ENCODE data around the gene HDAC4.

DNA sequence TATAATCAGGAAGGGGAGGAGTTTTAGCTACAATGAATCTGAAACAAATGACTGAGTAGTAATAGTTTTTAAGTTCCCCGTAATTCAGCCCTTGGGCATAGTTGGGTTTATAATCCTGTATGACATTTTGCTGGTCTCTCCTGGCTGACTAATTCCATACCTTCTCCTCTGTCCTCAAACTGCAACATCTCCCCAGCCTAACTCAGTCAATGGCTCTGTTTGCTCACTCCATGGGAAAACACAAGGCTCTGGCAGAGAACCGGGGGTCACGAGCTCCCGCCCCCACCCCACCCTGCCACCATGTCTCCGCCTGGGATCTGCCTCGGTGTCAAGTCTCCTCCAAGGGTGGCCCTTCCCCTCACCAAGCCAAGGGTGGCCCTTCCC, 168.6 kb downstream of the HDAC4 start:
- TF ChIP-seq JUN (IDR thresholded peaks at IDR 0.05; ENCODE audit: low read depth, low read length) (no peak), EP300 (IDR thresholded peaks at IDR 0.05; ENCODE audit: borderline replicate concordance in 1 of 2, low read depth in 2 of 2, low read length in 2 of 2) (no peak), EZH2 (IDR thresholded peaks at IDR 0.05; ENCODE audit: low read depth, low read length, severe bottlenecking) (no peak), HDAC2 (IDR thresholded peaks at IDR 0.05; ENCODE audit: borderline replicate concordance in 1 of 2, low read depth in 2 of 2, low read length in 2 of 2) (no peak), PHF8 (conservative IDR thresholded peaks at IDR 0.05; ENCODE audit: low read depth, low read length) (no peak), POLR2A (IDR thresholded peaks at IDR 0.05; ENCODE audit: control extremely low read depth in 1 of 2, low read depth in 2 of 2, low read length in 2 of 2) (no peak)

Measured in H1 (cell line).